ENCODE measurements around the gene RCC1.
A peak's percentile ranks its signal among the peaks of the same experiment; 100 is the strongest.
"Not testable (repeated sequence)": the region's sequence is repeated elsewhere in the genome, so short reads cannot be mapped to it uniquely, and the experiment has no call there.

The RCC1 gene

DNA sequence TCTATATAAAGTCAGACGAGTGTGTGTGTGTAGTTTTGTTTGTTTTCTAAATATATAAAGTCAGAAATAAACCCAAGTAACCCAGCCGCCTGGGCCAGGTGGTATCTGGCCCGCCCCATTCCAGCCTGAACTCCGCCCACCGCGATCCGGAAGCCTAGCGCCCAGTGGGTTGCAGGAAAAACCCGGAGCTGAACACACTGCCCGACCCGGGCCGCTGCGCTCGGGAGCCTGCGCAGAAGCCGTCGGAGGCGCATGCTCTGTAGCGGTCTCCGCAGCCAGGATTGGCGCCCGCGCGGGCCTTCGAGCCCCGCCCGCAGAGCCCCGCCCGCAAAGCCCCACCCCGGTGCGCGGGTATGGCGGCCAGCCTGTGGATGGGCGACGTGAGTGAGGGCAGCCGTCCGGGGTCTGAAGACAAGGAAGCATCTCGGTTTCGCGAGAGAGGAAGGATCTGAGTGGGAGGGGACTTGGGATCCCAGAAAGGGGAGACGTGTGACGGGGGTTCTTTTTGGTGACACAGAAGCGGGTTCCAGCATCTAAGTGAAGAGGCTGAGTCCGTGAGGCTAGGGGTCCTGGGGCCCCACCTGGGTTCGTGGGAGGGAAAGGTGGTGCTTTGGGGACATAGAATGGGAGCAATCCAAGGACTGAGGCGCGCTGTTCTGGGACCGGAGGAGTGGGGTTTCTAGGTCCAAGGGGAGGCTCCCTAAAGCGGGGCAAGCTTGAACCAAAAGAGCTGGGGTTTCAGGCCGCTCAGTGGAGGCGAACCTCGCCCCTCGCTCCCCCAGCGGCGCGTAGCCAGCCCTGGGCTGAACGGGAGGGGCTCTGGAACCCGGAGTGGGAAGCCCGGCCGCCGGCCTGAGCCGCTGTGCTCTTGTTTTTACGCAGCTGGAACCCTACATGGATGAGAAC is 47.2 kb downstream of the RCC1 start, which contains the start of gene TRNAU1AP:
TSS of gene TRNAU1AP (plus strand) at position 328 of the 906 bp plus-strand sequence. CDS start at position 354, 26 bp downstream.
- peak; percentile 49 for DNase-seq

DNA sequence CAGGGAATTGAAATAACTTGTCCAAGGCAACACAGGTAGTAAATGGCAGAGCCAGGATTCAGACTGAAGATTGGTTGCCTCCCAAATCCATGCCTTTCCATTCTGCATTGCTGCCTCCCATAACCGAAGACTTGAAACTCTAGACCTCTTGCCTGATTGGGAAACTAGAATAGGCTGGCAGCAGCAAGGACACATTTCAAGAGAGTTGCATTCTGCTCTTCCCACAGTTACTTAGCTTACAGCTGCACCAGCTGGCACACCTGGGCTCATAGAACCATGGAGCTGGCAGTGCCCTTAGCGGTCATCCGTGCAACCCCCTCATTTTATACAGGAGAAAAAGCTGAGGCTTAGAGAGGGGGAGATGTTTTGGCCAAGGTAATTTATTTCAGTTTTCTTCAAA is 55.0 kb downstream of the RCC1 start:
- no peak for DNase-seq

DNA sequence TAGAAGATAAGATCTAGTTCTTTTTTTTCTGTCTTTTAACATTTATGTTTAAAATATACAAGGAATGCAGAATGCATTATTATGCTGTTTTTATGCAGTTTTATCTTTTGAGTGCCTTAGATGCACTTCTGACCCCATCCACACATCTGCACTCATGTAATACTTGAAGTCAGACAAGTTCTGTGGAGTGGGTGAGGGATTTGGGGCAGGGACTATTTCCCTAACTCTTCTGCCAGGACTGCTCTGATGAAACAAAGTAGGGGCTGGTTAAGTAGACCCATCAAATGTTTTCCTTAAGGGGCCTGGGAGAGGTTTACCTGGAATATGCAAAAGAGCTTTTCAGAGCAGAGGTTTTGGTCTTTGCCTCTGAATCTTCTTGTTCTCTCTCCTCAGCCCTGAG is 58.5 kb downstream of the RCC1 start:
- DNase-seq = no peak

DNA sequence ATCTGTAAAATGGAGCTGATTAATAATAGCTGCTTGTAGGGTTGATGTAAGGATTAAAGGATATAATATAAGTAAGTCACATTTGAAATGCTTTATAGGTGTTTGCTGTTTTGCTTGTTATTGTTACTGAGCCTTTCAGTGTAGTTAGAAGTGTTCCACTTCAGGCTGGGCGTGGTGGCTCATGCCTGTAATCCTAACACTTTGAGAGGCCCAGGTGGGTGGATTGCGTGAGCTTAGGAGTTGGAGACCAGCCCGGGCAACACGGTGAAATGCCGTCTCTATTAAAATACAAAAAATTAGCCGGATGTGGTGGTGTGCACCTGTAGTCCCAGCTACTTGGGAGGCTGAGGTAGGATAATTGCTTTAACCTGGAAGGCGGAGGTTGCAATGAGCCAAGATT is 59.2 kb downstream of the RCC1 start:
- DNase-seq = no peak

GRCh38 chr1:28565726-28566125 is 59.9 kb downstream of the RCC1 start:
- no peak for DNase-seq

DNA sequence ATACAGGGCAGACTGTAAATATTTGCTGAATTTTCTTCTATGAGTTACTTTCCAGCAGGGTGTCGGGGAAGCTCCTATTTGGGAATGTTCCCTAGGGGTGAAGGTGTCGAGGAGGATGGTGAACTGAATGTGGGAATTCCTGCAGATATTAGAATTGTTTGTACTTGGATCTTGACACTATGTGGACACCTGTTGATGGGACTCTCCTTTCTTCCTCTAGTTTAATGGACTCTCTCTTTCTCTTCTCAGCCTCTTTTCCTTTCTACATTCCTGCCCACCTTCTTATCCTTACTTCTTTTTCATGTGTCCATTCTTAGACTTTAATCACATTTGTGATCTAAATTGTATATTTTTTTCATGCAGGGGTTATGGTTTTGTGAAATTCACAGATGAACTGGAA is 61.1 kb downstream of the RCC1 start:
- no peak for DNase-seq

DNA sequence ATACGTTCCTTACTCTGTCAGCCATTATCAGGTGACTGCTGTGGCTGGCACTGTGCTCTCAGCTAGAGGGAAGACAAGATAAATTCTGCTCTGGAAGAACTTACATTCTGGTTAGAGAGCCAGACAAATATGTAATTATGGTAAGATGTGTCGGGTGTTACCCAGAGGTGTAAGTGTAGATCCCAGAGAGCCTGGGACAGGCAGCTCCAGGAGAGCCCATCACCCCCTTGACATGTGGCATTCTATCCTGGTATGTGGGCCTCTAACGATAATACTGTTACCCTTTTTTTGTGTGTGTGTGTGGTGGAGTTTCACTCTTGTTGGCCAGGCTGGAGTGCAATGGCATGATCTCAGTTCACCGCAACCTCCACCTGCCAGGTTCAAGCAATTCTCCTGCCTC is 66.1 kb downstream of the RCC1 start:
- no peak for DNase-seq

DNA sequence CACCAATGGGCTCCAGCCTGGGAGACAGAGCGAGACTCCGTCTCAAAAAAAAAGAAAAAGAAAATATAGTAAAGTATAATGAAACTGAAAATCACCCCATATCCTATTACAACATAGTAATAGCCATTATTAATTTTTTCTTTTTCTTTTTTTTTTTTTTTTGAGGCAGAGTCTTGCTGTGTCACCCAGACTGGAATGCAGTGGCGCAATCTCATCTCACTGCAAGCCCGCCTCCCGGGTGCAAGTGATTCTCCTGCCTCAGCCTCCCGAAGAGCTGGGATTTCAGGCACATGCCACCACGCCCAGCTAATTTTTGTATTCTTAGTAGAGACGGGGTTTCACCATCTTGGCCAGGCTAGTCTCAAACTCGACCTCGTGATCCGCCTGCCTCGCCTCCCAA is 67.0 kb downstream of the RCC1 start:
- not testable (repeated sequence) for DNase-seq

- no peak for DNase-seq
Measured at GRCh38 chr1:28573564-28573963, 67.7 kb downstream of the RCC1 start.

DNA sequence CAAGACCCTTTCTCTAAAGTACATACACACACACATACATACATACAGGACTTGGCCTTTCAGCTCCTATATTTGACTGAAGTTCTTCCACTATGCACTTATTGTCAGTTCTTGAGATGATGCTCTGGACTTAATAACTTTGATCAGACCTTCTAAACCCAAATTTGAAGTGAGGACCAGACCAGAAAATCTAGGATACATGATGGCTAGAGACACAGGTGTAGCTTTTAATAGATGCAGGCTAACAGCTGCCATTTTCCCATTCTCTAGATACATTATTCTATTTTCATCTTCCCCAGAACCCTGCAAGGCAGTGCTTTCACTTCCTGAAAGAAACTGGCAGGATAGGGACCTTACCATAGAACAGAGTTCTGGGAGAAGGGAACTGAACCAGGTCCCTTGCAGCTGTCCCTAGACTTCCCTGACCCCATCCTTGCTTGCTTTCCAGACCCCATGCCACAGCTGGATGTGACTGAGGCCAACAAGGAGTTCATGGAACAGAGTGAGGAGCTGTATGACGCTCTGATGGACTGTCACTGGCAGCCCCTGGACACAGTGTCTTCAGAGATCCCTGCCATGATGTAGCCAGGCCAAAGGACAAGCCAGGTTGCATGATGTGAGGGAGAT is 71.3 kb downstream of the RCC1 start:
- DNase-seq = no peak

DNA sequence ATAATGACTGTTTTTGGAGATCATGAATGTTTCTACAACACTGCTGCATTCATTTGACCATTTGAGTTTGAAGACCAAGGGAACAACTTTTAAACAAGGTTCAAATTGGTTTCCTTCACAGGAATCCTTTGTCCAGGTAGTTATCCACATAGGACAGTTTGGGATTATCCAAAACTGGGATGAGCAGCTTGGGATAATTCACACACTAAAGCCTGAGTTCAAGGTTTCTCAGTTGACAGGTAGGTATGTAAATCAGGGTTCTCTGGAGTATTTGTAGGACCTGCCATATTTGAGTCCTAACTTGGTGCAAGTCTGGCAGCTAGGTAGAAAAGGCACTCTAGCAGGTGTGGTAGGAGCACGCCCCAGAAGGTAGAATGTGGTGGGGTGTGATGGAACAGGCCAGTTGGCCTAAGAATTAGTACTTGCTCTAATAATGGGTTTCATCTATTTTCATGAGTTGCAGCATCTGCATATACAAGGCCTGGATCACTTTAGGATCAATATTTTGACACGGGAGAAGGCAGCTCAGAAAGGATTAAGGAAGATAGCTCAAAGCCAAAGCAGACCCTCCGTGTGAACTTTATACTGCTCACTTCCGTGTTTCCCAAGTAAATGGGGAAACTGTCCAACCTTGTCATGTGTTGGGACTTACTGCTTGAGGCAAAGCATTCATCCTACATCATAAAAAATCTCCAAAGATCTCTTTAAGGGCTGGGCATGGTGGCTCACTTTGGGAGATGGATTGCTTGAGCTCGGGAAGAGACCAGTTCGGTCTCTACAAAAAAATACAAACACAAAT is 72.1 kb downstream of the RCC1 start:
- no peak for DNase-seq

- DNase-seq = no peak
Measured at GRCh38 chr1:28578696-28579218, 72.9 kb downstream of the RCC1 start.

GRCh38 chr1:28579401-28579800 is 73.6 kb downstream of the RCC1 start:
- no peak for DNase-seq

DNA sequence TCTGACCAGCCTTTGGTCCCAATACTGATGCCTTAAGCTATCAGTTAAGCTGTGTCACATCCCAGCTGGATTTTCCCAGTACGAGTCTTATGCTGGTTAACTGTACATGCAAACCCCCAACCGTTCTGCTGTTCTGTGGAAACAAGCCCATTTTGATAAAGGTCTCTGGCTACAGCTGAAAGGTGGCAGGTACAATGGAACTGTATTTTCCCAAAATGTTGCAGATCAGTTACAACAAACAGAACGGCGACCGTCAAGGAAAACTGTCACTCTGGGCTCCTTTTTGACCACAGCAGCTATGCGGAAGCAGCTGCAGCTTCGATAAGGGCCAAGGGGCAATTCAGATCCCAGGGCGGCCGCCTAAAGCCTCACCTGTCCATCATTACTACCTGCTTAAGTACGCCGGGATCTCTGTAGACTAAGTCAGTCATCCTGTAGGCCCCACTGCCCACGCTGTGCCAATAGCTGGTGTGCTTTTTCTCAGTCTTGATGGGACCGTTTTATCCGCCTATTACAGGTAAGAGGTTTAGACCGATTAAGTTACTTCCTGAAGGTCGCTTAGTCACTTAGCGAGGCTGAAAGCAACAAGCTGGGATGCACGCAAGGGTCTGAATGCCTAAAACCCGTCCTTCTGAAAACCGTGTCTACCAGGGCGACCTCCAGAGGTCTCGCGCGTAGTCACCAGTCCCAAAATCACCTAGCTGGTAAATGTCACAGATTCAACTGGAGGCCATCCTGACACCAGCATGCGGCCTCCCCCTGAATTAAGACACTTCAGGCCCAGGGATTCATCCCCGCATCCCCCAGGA is 75.1 kb downstream of the RCC1 start:
- DNase-seq = no peak

DNA sequence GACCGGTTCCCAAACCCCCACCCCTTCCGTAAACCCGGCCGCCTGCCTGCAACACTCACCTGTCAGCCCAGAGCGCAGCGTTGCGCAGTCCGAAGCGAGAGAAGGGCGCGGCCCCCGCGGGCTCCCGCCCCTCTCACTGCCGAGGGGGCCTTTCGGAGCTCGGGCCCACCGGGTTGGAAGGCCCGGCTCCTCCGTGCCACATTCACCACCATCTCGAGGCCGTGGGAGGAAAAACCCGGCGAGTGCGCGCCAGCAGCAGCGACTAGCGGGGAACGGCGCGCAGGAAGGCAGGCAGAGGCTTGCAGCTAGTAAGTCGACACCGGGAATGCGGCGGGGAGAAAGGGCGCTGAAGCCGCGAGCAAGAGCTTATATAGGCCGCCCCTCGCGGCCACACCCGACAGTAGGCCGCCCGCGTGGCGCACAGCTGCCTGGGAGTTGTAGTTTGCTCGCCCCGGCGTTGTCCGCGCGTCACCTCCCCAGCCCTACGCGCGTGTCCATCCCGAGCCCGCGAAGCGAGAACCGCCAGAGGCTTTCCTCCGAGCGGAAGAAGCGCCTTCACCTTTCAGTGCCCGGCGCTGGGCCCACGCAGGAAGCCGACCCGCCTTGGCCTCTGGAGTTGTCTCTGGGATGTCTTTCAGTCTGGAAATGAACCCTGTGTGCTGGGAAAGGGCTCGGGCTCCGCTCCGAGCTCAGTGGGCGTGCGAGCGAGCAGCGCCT is 75.8 kb downstream of the RCC1 start:
- peak; percentile 72 for DNase-seq

- DNase-seq = no peak
Measured at GRCh38 chr1:28582248-28582615, 76.4 kb downstream of the RCC1 start.

DNA sequence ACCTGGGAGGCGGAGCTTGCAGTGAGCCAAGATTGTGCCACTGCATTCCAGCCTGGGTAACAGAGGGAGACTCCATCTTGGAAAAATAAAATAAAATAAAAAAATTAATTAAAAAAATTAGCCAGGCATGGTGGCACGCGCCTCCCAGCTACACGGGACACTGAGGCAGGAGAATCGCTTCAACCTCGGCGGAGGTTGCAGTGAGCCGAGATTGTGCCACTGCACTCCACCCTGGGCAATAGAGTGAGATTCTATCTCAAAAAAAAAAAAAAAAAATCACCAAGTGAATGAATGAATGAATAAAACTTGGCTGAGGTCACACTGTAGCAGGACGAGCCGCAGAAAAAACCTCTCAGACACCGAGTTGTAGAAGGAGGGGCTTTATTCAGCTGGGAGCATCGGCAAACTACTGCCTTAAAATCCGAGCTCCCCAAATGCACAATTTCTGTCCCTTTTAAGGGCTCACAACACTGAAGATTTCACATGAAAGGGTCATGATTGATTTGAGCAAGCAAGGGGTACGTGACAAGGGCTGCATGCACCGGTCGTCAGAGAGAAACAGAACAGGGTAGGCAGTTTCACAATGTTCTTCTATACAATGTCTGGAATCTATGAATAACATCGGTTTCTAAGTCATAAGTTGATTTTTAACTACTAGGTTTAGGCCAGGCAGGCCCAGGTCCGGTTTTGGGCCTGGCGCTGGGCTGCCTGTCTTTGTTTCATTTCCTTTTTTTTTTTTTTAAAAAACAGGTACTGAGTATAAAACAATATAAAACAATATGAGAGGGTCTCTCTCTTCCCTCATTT is 80.9 kb downstream of the RCC1 start:
- not testable (repeated sequence) for DNase-seq

All from SIG-M5 (cell line).